ENCODE data around the gene ASIC3.
A peak's percentile ranks its signal among the peaks of the same experiment; 100 is the strongest.

ASIC3 gene

GRCh38 chr7:151056283-151056665, 7.9 kb downstream of the ASIC3 start:
- no peak for TF ChIP-seq ZFX (IDR thresholded peaks at IDR 0.05)
- TF ChIP-seq, protein P1, sequence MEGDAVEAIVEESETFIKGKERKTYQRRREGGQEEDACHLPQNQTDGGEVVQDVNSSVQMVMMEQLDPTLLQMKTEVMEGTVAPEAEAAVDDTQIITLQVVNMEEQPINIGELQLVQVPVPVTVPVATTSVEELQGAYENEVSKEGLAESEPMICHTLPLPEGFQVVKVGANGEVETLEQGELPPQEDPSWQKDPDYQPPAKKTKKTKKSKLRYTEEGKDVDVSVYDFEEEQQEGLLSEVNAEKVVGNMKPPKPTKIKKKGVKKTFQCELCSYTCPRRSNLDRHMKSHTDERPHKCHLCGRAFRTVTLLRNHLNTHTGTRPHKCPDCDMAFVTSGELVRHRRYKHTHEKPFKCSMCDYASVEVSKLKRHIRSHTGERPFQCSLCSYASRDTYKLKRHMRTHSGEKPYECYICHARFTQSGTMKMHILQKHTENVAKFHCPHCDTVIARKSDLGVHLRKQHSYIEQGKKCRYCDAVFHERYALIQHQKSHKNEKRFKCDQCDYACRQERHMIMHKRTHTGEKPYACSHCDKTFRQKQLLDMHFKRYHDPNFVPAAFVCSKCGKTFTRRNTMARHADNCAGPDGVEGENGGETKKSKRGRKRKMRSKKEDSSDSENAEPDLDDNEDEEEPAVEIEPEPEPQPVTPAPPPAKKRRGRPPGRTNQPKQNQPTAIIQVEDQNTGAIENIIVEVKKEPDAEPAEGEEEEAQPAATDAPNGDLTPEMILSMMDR (conservative IDR thresholded peaks at IDR 0.05) = no peak
- no peak overlapping the region for H3K27ac ChIP-seq

DNA sequence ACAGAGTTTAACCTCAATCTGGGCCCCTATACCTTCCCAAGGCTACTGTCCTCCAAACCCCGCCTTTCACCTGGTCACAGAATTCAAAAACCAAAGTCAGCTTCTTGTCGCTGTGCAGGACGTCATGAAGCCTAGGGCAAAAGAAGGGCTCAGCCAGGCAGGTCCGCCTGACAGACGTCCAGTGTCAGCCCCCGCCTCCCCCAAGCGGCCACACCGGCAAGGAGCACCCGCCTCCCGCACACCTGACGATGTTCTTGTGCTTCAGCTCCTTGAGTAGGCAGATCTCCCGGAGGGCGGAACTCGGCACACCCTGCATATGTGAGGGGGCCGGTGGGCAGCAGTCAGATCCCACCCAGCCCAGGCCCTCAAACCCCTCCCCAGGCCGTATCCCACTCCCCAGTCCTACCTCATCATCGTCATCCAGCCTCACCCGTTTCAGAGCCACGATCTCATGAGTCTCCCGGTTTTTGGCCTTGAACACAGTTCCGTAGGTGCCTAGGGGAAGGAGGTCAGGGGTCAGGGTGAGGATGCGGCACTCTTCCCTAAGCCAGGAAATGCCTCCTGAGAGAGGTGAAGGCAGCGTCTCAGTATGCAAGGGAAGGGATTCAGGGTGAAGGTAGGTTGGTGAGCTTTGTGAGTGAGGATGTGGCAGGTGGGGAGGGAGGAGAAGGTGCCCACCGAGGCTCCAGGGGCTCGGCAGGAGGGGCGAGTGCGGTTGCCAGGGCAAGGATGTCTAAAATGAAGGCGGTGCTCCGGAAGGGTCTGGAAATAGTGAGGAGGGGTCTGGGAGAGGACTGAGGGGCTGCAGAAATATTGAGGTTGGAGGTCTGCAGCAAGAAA, 8.6 kb downstream of the ASIC3 start:
- TF ChIP-seq ZFX (IDR thresholded peaks at IDR 0.05) = no peak
- TF ChIP-seq, protein P1 (conservative IDR thresholded peaks at IDR 0.05) = no peak
- H3K27ac ChIP-seq = peak overlapping the region; percentile 80

- TF ChIP-seq, protein P1 (conservative IDR thresholded peaks at IDR 0.05) = no peak
- TF ChIP-seq ZFX (IDR thresholded peaks at IDR 0.05) = no peak
These were observed 9.2 kb downstream of the ASIC3 start, which contains the start of gene CDK5 for GRCh38 chr7:151057506-151057988. CDK5 (minus strand) TSS chr7:151057897; CDS start chr7:151057848, 49 bp downstream.

GRCh38 chr7:151057989-151058780, 9.9 kb downstream of the ASIC3 start:
- peak overlapping the region; percentile 80 for H3K27ac ChIP-seq
- TF ChIP-seq, protein P1 (conservative IDR thresholded peaks at IDR 0.05) = no peak
- peak; percentile 46; the same call in 1 of the 2 replicates for TF ChIP-seq ZFX (IDR thresholded peaks at IDR 0.05)

More at GRCh38 chr7:151057506-151057988, 9.2 kb downstream of the ASIC3 start, which contains the start of gene CDK5:
- H3K27ac ChIP-seq = peak within 1 kb of the TSS; percentile 80

DNA sequence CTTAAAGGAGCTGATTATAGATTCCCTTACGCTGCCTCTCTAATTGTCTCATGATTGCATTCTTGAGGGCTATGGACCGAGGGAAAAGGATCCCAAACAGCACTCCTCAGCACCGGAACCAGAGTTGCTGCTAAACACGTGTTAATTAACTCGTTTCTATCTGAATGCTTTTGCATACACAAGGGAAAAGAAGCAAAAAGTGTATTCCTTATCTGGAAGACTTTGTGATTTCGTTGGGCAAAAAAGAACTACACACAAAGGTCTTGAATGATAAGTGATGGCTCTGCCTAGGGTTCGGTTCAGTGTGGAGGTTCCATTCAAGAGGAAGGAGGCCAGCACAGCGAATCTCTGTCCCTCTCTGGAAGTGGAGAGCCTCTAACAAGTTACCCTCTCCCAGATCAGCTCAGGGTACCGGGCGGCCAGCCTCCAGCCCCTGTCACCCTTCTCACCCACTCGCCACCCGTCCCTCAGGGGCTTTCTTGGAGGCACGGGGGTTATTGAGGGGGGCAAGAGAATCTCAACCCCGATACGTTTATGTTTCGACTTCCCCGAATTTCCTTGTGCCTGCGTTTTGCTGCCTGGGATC, 10.5 kb downstream of the ASIC3 start:
- H3K27ac ChIP-seq = peak overlapping the region; percentile 80
- TF ChIP-seq, protein P1 (conservative IDR thresholded peaks at IDR 0.05) = no peak
- no peak for TF ChIP-seq ZFX (IDR thresholded peaks at IDR 0.05)

- TF ChIP-seq, protein P1 (conservative IDR thresholded peaks at IDR 0.05) = no peak; the same call in 1 of the 2 replicates
- peak; percentile 34; the same call in 1 of the 2 replicates for TF ChIP-seq ZFX (IDR thresholded peaks at IDR 0.05)
- H3K27ac ChIP-seq = peak within 1 kb of the TSS; percentile 80
These were observed 11.2 kb downstream of the ASIC3 start, which contains the start of gene SLC4A2 for GRCh38 chr7:151059367-151060112. SLC4A2 (plus strand) TSS chr7:151059589; CDS start chr7:151061988, 2,399 bp downstream.
